ENCODE measurements around the gene STXBP6. TPM values are rescaled to one million over a fixed set of nuclear protein-coding genes. Genes with fewer than 3 reads are reported as not detected.

STXBP6 gene
- total RNA-seq, 1 donor from 2014 or later, result 27.1 TPM

- no peak overlapping the region for H2AFZ ChIP-seq (ENCODE audit: low read depth, low read length)
- Mint-ChIP-seq H3K4me3 (ENCODE audit: unreplicated experiment) (no peak overlapping the region), H3K4me1 (ENCODE audit: low read depth, unreplicated experiment) (peaks cover 4% of the 10 kb centered on the region), H3K27ac (ENCODE audit: unreplicated experiment) (no peak overlapping the region), H3K36me3 (ENCODE audit: low read depth, unreplicated experiment) (no peaks in the 10 kb centered on the region), H3K9me3 (ENCODE audit: unreplicated experiment) (no peaks in the 10 kb centered on the region), H3K27me3 (ENCODE audit: low read depth, unreplicated experiment) (peaks cover 4% of the 10 kb centered on the region)
- H3K4me3 ChIP-seq (ENCODE audit: insufficient read depth, low read depth, low read length), result no peak overlapping the region
- TF ChIP-seq EZH2 (IDR thresholded peaks at IDR 0.05; ENCODE audit: insufficient read depth, low read length), result no peak
- no peak overlapping the region for H3K9ac ChIP-seq (ENCODE audit: low read length)
- H3K9me3 ChIP-seq (ENCODE audit: insufficient read depth, low read depth, low read length), result no peaks in the 10 kb centered on the region
- no peak overlapping the region for H3K4me2 ChIP-seq (ENCODE audit: low read length)
- no peaks in the 10 kb centered on the region for H3K27me3 ChIP-seq (ENCODE audit: insufficient read depth, low read length)
- H3K36me3 ChIP-seq (ENCODE audit: insufficient read depth, low read length), result no peaks in the 10 kb centered on the region
- no peak for DNase-seq (ENCODE audit: low read depth)
- no peaks in the 10 kb centered on the region for H4K20me1 ChIP-seq (ENCODE audit: insufficient read depth, low read length)
- FAIRE-seq, result no peak
- no peaks in the 10 kb centered on the region for H3K79me2 ChIP-seq (ENCODE audit: insufficient read depth, low read length)
- H3K4me1 ChIP-seq (ENCODE audit: insufficient read depth, low read length), result no peaks in the 10 kb centered on the region
- H3K27ac ChIP-seq (ENCODE audit: low read depth, low read length), result no peak overlapping the region
These were observed 260.5 kb downstream of the STXBP6 start for GRCh38 chr14:24789378-24789884.

- Mint-ChIP-seq H3K4me3 (ENCODE audit: unreplicated experiment) (no peak overlapping the region), H3K27me3 (ENCODE audit: low read depth, unreplicated experiment) (peaks cover 3% of the 10 kb centered on the region), H3K9me3 (ENCODE audit: unreplicated experiment) (no peaks in the 10 kb centered on the region), H3K4me1 (ENCODE audit: low read depth, unreplicated experiment) (peaks cover 4% of the 10 kb centered on the region), H3K27ac (ENCODE audit: unreplicated experiment) (no peak overlapping the region), H3K36me3 (ENCODE audit: low read depth, unreplicated experiment) (no peaks in the 10 kb centered on the region)
- Histone ChIP-seq H4K20me1 (ENCODE audit: insufficient read depth, low read length) (no peaks in the 10 kb centered on the region), H3K9me3 (ENCODE audit: insufficient read depth, low read depth, low read length) (no peaks in the 10 kb centered on the region), H3K4me1 (ENCODE audit: insufficient read depth, low read length) (no peaks in the 10 kb centered on the region), H3K27ac (ENCODE audit: low read depth, low read length) (no peak overlapping the region), H2AFZ (ENCODE audit: low read depth, low read length) (no peak overlapping the region), H3K36me3 (ENCODE audit: insufficient read depth, low read length) (no peaks in the 10 kb centered on the region), H3K27me3 (ENCODE audit: insufficient read depth, low read length) (no peaks in the 10 kb centered on the region), H3K9ac (ENCODE audit: low read length) (no peak overlapping the region), H3K4me2 (ENCODE audit: low read length) (no peak overlapping the region), H3K4me3 (ENCODE audit: insufficient read depth, low read depth, low read length) (no peak overlapping the region), H3K79me2 (ENCODE audit: insufficient read depth, low read length) (no peaks in the 10 kb centered on the region)
- FAIRE-seq (no peak), DNase-seq (ENCODE audit: low read depth) (no peak)
- no peak for TF ChIP-seq EZH2 (IDR thresholded peaks at IDR 0.05; ENCODE audit: insufficient read depth, low read length)
- no peak for TF ChIP-seq CTCF (IDR thresholded peaks at IDR 0.05; ENCODE audit: insufficient read depth, low read depth, low read length)
These were observed 264.2 kb downstream of the STXBP6 start for GRCh38 chr14:24785698-24786097.

GRCh38 chr14:24784981-24785380 lies 265.0 kb downstream of the STXBP6 start:
- H3K27ac Mint-ChIP-seq (ENCODE audit: unreplicated experiment), result no peak overlapping the region
- Histone ChIP-seq H3K27me3 (ENCODE audit: insufficient read depth, low read length) (no peaks in the 10 kb centered on the region), H3K27ac (ENCODE audit: low read depth, low read length) (no peak overlapping the region), H3K9ac (ENCODE audit: low read length) (no peak overlapping the region), H3K4me2 (ENCODE audit: low read length) (no peak overlapping the region), H3K79me2 (ENCODE audit: insufficient read depth, low read length) (no peaks in the 10 kb centered on the region), H3K36me3 (ENCODE audit: insufficient read depth, low read length) (no peaks in the 10 kb centered on the region), H2AFZ (ENCODE audit: low read depth, low read length) (no peak overlapping the region), H3K4me3 (ENCODE audit: insufficient read depth, low read depth, low read length) (no peak overlapping the region), H3K4me1 (ENCODE audit: insufficient read depth, low read length) (no peaks in the 10 kb centered on the region), H4K20me1 (ENCODE audit: insufficient read depth, low read length) (no peaks in the 10 kb centered on the region), H3K9me3 (ENCODE audit: insufficient read depth, low read depth, low read length) (no peaks in the 10 kb centered on the region)
- no peak overlapping the region for H3K4me3 Mint-ChIP-seq (ENCODE audit: unreplicated experiment)
- H3K36me3 Mint-ChIP-seq (ENCODE audit: low read depth, unreplicated experiment), result no peaks in the 10 kb centered on the region
- FAIRE-seq (no peak), DNase-seq (ENCODE audit: low read depth) (no peak)
- H3K9me3 Mint-ChIP-seq (ENCODE audit: unreplicated experiment), result no peaks in the 10 kb centered on the region
- peaks cover 6% of the 10 kb centered on the region for H3K4me1 Mint-ChIP-seq (ENCODE audit: low read depth, unreplicated experiment)
- peaks cover 3% of the 10 kb centered on the region for H3K27me3 Mint-ChIP-seq (ENCODE audit: low read depth, unreplicated experiment)
- TF ChIP-seq EZH2 (IDR thresholded peaks at IDR 0.05; ENCODE audit: insufficient read depth, low read length) (no peak), CTCF (IDR thresholded peaks at IDR 0.05; ENCODE audit: insufficient read depth, low read depth, low read length) (no peak)

Measured in astrocyte (in vitro differentiated cells and primary cell).